Measurements from ENCODE around the gene MACROD1.
"Not testable (repeated sequence)": the region's sequence is repeated elsewhere in the genome, so short reads cannot be mapped to it uniquely, and the experiment has no call there.

The MACROD1 gene

DNA sequence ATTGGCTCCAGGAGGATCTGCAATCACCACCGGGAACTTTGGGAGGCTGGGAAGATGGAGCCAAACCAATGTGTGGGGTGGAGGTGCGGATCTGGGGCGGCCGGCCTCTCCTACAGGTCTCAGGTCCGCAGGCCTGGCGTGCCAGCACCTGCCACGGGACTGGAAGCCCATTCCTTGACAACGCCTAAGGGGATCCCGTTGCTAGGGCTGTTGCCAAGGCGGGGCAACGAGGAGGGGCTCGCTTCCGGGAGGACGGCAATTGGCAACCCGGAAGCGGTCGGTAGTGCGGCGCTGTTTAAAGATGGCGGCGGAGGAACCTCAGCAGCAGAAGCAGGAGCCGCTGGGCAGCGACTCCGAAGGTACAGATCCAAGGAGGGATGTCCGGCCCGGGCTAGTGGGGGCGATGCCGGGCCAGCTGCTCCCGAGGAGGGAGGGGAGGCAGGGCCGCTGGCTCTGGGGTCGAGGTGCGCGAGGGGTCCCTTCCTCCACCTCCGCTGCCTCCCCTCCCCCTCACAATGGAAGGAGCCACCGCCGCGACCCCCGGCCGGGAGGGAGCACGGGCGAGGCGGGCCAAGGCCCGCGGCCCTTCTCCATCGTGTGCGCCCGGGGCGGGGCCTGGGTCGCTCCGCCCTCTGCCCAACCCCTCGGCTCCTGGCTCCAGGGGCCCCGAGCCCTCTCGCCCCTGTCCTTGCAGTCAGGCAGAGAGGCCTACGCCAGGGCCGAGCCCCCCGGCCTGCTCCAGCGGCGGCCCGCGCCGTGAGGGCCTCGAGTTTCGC is 179.6 kb downstream of the MACROD1 start, which contains the start of gene OTUB1:
OTUB1 (plus strand) TSS at position 283 of the 776 bp plus-strand sequence; CDS start at position 302, 19 bp downstream.
- peak; percentile 79 for DNase-seq

DNA sequence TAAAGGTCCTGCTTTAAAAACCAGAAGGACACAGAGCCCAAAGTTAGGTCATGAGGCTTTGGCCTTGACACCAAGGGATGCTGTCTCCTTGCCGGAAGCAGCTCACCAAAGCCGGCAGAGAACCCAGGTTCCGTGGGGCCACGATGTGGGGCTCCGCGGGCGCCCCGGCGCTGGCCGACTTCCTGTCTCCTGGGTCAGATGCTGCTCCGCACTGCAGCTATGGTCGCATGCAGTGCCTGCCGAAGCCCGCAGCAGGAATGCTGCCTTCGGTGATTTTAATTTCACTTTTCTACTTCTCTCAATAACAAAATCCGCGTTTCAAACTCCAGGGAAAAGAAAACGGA is 180.1 kb downstream of the MACROD1 start:
- no peak for DNase-seq

DNA sequence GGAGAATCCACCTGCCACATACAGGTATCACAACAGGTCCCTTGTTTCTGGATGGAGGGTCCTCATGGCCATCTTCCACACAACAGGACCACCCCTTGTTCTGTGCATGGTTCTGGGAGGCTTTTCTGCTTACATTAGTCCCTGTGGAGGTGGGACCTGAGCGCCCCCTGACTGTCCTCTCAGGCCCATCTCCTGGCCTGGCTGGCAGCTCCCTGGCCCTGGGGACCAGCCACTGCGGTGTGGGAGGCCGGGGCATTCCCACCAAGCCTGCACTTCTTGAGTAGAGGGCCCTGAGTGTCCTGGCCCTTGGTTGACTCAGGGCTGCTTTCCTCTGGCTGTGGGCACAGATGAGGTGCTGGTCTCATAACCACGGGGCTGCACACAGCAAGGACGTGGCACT is 186.5 kb downstream of the MACROD1 start:
- no peak for DNase-seq

DNA sequence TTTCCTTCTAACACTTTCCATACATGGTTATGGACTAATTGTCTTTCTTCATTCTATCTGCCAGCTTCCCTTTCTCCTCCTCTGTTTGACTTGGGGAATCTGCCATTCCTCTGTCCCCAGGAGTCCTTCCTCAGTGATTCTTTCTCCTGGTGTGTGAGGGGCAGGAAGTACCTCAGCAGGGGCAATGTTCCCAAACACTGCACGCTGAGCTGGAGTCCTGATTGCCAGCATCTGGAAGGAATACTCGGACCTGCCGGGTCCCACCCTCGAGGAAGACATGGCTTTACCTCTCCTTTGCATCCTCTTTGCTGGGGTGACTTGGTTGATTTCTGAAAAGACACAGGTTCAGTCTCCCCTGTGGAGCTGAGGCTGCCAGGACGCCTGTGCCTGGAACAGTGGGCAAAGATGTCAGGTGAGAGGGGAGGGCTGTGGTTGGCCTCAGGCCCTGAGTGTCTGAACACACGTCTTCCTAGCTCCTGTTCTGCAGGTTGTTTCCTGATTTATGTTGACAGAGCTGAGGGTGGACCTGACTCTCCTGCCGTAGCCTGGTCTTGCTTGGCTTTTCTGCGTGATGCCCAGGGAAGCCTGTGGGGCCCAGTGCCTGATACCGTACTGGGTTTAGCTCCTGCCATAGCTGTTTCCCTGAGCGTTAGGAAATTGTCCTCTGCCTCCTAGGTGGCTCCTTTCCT is 187.2 kb downstream of the MACROD1 start:
- DNase-seq: no peak

DNA sequence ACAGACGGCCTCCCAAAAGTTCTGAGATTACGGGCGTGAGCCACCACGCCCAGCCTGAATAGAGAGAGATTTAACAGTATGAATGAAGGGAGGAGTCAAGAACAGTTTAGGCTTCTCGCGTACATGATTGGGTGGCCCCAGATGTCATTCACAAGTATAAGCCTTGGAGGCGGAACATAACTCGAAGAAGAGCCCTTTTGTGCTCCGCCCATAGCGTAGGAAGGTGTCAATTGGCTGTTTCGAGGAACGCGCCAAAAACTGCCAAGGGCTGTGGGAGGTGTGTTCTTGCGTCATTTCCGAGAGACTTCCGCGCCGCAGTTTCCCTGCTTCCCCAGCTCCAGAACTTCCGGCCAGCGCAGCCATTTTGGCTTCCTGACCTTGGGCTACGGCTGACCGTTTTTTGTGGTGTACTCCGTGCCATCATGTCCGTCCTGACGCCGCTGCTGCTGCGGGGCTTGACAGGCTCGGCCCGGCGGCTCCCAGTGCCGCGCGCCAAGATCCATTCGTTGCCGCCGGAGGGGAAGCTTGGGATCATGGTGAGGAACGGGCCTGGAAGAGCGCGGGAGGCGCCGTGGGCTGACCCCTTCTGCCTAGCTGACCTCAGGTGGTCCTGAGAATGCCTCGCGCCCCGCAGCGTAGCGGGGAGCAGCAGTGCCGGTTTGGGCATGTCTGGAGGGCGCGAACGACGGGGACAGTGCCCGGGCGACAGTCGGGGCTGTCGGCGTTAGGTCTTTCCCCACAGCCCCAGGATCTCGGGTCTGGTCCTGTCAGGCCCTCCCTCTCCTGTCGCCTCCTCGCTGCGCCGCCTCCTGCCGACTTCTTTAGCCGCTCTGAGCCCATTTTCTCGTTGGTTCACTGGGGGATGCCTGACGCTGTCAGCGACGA is 191.4 kb downstream of the MACROD1 start, which contains the start of gene COX8A:
COX8A (plus strand) TSS at position 362 of the 885 bp plus-strand sequence; CDS start at position 423, 61 bp downstream.
- peak; percentile 99 for DNase-seq

DNA sequence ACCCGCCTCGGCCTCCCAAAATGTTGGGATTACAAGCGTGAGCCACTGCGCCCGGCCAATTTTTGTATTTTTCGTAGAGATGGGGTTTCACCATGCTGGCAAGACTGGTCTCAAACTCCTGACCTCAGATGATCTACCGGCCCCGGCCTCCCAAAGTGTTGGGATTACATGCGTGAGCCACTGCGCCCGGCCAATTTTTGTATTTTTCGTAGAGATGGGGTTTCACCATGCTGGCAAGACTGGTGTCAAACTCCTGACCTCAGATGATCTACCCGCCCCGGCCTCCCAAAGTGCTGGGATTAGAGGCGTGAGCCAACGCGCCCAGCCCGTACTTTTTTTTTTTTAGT is 192.0 kb downstream of the MACROD1 start:
- DNase-seq: not testable (repeated sequence)

DNA sequence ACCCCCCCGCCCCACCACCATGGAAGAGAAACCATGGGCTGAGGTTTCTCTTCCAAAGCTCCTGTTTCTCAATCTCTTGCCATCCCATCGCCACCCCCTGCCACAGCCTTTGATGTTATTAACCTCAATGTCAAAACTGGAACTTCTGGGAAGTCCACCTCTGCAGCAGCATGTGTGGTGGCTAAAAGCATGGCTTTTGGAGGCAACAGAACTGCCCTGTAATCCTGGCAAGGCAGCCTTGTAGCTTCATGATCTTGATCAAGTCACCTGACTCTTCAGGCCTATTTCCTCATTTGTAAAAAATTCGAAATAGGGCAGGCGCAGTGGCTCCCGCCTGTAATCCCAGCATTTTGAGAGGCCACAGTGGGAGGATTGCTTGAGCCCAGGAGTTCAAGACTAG is 195.0 kb downstream of the MACROD1 start:
- no peak for DNase-seq

DNA sequence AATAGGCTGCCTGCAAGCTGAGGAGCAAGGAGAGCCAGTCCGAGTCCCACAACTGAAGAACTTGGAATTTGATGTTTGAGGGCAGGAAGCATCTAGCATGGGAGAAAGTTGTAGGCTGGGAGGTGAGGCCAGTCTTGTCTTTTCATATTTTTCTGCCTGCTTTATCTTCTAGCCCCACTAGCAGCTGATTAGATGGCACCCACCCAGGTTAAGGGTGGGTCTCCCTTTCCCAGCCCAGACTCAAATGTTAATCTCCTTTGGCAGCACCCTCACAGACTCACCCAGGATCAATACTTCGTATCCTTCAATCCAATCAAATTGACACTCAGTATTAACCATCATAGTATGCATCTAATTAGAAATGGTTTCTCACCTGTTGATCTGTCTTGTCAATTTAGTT is 196.5 kb downstream of the MACROD1 start:
- DNase-seq: no peak

DNA sequence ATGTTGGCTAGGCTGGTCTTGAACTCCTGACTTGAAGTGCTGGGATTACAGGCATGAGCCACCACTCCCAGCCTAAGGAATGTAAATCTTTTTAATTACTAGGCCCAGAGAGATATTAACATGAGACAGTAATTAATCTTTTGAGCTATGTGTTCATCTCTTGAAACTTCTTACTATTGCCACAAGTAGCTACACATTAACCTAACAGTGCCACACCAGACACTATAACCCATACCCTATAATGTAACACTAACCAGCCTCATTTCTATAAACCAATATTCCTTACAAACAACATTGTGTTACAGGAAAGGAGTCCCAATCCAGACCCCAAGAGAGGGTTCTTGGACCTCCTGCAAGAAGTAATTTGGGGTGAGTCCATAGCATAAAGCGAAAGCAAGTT is 199.5 kb downstream of the MACROD1 start:
- no peak for DNase-seq

DNA sequence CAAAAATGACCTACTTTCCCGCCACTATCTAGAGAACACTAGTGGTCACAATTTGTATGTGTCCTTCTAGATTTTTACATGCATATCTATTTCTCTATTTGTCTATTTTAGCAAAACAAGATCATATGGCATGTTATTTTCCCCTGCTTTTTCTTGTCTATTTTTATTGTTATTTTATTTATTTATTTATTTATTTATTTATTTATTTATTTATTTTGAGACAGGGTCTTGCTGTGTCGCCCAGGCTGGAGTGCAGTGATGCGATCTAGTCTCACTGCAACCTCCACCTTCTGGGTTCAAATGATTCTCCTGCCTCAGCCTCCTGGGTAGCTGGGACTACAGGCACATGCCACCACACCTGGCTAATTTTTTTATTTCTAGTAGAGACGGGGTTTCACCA is 202.0 kb downstream of the MACROD1 start:
- not testable (repeated sequence) for DNase-seq

DNA sequence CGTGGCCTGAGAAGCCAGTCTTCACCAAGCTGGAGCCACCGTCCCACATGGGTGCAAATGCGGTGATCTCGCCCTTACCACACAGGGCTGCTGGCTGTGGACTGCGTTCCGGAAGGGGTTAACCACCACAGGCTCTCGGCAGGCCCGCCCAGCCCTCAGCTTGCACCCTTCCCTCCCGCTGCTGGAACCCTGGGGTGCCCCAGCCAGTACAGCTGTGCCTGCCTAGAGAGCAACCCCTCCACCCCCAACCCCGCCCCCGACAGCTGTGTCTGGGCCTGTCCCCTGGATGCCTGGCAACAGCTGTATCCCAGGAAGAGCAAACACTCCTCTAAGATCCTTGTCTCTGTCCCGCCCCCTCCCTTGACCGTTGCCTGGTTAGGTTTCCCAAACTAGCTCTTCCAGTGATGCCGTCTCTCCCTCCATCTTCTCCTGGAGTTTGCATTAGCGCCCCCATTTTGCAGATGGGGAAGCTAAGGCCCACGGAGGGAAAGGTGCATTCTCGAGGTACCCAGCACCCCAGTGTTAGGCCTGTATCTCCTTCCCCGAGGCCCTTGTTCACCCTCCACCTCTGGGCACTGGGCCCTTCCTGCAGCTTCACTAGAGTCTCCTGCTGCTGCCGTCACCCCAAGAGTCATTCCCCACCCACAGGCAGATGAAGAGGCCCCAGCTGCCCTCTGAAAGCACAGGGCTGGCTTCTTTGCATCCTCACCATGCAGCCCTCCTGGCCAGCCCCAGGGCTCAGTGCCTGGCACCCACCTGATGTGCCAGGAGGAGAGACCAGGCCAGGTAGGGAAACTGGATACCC is 204.1 kb downstream of the MACROD1 start:
- DNase-seq: no peak

DNA sequence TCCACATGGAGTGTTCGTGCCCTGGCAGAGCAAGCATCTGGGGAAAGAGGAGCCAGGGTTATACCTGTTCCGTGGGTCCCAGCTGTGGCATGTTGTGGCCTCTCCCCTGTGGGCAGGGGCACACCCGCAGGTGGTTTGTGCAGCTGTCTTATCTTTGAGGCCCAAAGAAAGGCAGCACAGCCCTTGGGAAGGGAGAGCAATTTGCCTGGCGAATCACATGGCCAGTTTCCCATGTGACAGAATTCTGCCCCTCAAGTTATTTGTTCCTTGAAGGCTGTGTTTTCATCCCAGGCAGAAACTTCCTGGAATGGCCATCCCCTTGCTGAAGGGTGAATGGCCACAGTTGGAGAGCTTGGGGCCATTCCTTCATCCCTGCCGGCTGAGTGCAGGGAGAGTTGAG is 207.9 kb downstream of the MACROD1 start:
- no peak for DNase-seq

DNA sequence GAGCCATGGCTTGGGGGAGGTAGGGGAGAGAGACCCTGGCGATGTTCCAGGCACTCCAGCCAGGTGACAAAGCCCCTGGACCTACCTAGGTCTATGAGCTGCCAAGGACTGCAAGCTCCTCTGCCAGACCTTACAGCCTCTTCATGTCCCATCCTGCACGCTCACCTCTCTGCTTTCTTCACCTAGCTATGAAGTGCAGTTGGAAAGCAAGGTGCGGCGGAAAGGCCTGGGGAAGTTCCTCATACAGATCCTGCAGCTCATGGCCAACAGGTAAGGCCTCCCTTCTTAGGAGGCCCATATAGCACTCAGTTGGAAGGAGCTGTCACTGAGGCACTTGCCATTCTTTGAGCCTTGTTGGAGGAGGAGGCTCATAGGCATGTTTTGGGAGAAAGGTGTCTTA is 213.3 kb downstream of the MACROD1 start:
- DNase-seq: no peak

DNA sequence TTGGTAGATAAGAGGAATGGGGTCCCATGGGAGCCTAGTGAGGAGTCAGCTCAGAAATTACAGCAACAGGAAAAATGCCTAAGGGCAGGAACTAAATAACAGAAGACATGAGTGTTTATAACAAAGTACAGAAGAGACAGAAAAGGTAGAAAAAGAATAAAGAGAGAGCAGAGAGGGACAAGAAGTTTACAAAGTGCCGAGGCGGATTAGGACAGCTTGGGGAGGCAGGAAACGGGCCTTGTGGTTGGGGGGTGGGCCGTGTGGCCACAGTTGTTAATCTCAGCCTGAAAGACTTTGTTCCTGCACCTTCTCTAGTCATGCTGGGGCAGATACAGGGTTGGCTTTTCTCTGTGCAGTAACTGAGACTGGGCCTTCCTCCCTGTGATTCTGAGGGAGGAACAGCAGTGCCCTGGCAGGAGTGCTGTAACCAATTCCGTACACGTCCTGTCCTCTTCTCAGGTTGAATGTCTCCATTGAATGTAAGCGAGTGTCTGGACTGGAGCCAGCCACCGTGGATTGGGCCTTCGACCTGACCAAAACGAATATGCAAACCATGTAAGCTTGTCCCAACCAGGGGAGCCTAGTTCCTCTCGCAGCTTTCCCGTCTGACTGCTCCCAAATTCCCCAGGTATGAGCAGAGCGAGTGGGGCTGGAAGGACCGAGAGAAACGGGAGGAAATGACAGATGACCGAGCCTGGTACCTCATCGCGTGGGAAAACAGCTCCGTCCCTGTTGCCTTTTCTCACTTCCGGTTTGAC is 214.0 kb downstream of the MACROD1 start:
- DNase-seq: no peak

Measured in NCI-H446 treated with DMSO at 0.1 percent for 48 hours (cell line).